Calu3 (cell line): ENCODE measurements around the gene PRRG4. TPM values are rescaled to one million over a fixed set of nuclear protein-coding genes. Genes with fewer than 3 reads are reported as not detected.
"Not testable (repeated sequence)": the region's sequence is repeated elsewhere in the genome, so short reads cannot be mapped to it uniquely, and the experiment has no call there.

Experiments
- BruUV-seq: library from RNA; stranded (reverse); fragments of 400-500 nt; replicated peaks from 2 replicates; lab custom pipeline; 2021; lab: Mats Ljungman, UMichigan
- CTCF ChIA-PET: fragments of 300-600 bp; sonication (Branson Sonifier 250); formaldehyde crosslinking; loops from one replicate; lab custom pipeline; 2022; ENCODE audit warnings: antibody characterized with exemption; lab: Charles Lee
- DNase-seq: peaks from one replicate; pipeline ENCODE4 v3.0.0; 2022
- H3K27ac Mint-ChIP-seq: one replicate; pipeline ENCODE4 v1.8.0; 2022; ENCODE audit warnings: mixed read lengths; ENCODE audit not compliant: unreplicated experiment
- H3K27me3 Mint-ChIP-seq: one replicate; pipeline ENCODE4 v1.8.0; 2022; ENCODE audit warnings: mixed read lengths; ENCODE audit not compliant: unreplicated experiment
- H3K36me3 Mint-ChIP-seq: one replicate; pipeline ENCODE4 v1.8.0; 2022; ENCODE audit warnings: mild to moderate bottlenecking, moderate library complexity, mixed read lengths; ENCODE audit not compliant: insufficient read depth, unreplicated experiment
- H3K4me1 Mint-ChIP-seq: one replicate; pipeline ENCODE4 v1.8.0; 2022; ENCODE audit warnings: mild to moderate bottlenecking, low read depth, mixed read lengths; ENCODE audit not compliant: unreplicated experiment
- H3K4me3 Mint-ChIP-seq: one replicate; pipeline ENCODE4 v1.8.0; 2022; ENCODE audit warnings: mild to moderate bottlenecking, low read depth, moderate library complexity, mixed read lengths; ENCODE audit not compliant: unreplicated experiment
- H3K9me3 Mint-ChIP-seq: one replicate; pipeline ENCODE4 v1.8.0; 2022; ENCODE audit warnings: low read depth, mixed read lengths; ENCODE audit not compliant: unreplicated experiment
- intact Hi-C: fragments of 100-400 bp; cut with micrococcal nuclease; formaldehyde crosslinking; loops from one replicate; pipeline ENCODE4 v1.10.0; 2022; ENCODE audit not compliant: unreplicated experiment
- total RNA-seq: library from RNA; stranded (reverse); gene quantifications from 2 replicates; pipeline ENCODE4 v1.2.3, GENCODE V29; 2022
- TF ChIP-seq, protein P1 (sequence below): fragments of 200-600 bp; IDR thresholded peaks from one replicate; pipeline ENCODE4 v1.8.0; 2022; ENCODE audit warnings: antibody characterized with exemption; ENCODE audit not compliant: unreplicated experiment

The PRRG4 gene
- total RNA-seq, 1 experiment from 2014 or later: 22.9 TPM

DNA sequence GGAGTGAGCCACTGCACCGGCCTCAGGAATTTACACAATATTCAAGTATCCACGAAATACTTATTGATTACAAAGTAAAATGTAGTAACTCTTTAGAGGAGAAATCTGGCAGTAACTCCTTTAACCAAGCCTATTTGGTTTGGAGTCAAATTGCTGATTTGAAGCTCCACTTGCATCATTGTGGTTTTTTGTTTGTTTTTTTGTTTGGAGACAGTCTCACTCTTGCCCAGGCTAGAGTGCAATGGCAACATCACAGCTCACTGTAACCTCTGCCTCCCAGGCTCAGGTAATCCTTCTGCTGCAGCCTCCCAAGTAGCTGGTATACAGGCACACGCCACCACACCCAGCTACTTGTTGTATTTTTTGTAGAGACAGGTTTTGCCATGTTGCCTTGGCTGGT lies 56.5 kb downstream of the PRRG4 start:
- Mint-ChIP-seq H3K36me3 (no peaks in the 10 kb centered on the region), H3K4me3 (no peak overlapping the region), H3K27me3 (no peaks in the 10 kb centered on the region), H3K4me1 (peaks cover 8% of the 10 kb centered on the region), H3K27ac (no peak overlapping the region), H3K9me3 (no peaks in the 10 kb centered on the region)
- BruUV-seq: no TSS peak
- no peak for DNase-seq
- CTCF ChIA-PET: no interaction called here
- TF ChIP-seq, protein P1, sequence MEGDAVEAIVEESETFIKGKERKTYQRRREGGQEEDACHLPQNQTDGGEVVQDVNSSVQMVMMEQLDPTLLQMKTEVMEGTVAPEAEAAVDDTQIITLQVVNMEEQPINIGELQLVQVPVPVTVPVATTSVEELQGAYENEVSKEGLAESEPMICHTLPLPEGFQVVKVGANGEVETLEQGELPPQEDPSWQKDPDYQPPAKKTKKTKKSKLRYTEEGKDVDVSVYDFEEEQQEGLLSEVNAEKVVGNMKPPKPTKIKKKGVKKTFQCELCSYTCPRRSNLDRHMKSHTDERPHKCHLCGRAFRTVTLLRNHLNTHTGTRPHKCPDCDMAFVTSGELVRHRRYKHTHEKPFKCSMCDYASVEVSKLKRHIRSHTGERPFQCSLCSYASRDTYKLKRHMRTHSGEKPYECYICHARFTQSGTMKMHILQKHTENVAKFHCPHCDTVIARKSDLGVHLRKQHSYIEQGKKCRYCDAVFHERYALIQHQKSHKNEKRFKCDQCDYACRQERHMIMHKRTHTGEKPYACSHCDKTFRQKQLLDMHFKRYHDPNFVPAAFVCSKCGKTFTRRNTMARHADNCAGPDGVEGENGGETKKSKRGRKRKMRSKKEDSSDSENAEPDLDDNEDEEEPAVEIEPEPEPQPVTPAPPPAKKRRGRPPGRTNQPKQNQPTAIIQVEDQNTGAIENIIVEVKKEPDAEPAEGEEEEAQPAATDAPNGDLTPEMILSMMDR: no peak
- intact Hi-C loops: no loop called here

DNA sequence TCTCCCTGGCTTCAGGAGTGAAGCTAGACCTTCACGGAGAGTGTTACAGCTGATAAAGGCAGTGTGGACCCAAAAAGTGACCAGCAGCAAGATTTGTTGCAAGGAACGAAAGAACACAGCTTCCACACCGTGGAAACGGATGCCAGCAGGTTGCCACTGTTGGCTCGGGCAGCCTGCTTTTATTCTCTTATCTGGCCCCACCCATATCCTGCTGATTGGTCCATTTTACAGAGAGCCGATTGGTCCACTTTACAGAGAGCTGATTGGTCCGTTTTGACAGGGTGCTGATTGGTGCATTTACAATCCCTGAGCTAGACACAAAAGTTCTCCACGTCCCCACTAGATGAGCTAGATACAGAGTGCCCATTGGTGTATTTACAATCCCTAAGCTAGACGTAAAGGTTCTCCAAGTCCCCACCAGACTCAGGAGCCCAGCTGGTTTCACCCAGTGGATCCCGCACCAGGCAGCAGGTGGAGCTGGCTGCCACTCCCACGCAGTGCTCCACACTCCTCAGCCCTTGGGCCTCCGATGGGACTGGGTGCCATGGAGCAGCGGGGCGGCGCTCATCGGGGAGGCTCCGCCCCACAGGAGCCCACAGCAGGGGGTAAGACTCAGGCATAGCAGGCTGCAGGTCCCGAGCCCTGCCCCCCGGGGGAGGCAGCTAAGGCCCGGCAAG lies 58.1 kb downstream of the PRRG4 start:
- intact Hi-C loops, BruUV-seq, H3K4me1 Mint-ChIP-seq, H3K9me3 Mint-ChIP-seq, CTCF ChIA-PET, H3K4me3 Mint-ChIP-seq, DNase-seq, H3K27me3 Mint-ChIP-seq, H3K27ac Mint-ChIP-seq: not testable (repeated sequence)
- H3K36me3 Mint-ChIP-seq: peaks cover 12% of the 10 kb centered on the region

DNA sequence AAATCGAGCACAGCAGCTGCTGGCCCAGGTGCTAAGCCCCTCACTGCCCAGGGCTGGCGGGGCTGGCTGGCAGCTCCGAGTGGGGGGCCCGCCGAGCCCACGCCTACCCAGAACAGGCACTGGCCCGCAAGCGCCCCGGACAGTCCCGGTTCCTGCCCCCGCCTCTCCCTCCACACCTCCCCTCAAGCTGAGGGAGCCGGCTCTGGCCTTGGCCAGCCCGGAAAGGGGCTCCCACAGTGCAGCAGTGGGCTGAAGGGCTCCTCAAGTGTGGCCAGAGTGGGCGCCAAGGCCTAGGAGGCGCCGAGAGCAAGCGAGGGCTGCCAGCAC lies 58.6 kb downstream of the PRRG4 start:
- H3K27me3 Mint-ChIP-seq, H3K27ac Mint-ChIP-seq, H3K4me1 Mint-ChIP-seq, BruUV-seq, intact Hi-C loops, CTCF ChIA-PET, DNase-seq, H3K4me3 Mint-ChIP-seq, H3K9me3 Mint-ChIP-seq: not testable (repeated sequence)
- peaks cover 15% of the 10 kb centered on the region for H3K36me3 Mint-ChIP-seq

DNA sequence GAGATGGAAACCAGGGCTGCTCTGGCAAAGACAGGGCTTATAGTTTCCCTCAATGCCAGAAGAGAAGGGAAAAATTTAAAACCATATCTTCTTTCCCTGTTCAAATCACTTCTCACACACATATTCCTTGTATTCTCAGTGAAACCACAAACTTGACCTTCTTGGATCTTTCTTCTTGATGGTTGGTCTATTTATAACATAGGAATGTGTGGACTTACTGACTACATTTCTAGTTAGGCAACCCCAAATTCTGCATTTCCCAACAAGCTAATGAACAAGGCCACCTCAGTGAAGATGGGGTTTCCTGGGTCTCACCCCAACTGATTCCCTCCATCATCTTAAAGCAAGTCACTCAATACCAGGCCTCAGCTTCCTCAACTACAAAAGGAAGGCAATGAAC lies 59.1 kb downstream of the PRRG4 start:
- Mint-ChIP-seq H3K9me3 (no peaks in the 10 kb centered on the region), H3K4me3 (no peak overlapping the region), H3K36me3 (peaks cover 19% of the 10 kb centered on the region), H3K27ac (no peak overlapping the region), H3K27me3 (no peaks in the 10 kb centered on the region), H3K4me1 (peaks cover 8% of the 10 kb centered on the region)
- intact Hi-C loops: no loop called here
- no TSS peak for BruUV-seq
- no peak for DNase-seq
- CTCF ChIA-PET: no interaction called here
- TF ChIP-seq, protein P1: no peak

DNA sequence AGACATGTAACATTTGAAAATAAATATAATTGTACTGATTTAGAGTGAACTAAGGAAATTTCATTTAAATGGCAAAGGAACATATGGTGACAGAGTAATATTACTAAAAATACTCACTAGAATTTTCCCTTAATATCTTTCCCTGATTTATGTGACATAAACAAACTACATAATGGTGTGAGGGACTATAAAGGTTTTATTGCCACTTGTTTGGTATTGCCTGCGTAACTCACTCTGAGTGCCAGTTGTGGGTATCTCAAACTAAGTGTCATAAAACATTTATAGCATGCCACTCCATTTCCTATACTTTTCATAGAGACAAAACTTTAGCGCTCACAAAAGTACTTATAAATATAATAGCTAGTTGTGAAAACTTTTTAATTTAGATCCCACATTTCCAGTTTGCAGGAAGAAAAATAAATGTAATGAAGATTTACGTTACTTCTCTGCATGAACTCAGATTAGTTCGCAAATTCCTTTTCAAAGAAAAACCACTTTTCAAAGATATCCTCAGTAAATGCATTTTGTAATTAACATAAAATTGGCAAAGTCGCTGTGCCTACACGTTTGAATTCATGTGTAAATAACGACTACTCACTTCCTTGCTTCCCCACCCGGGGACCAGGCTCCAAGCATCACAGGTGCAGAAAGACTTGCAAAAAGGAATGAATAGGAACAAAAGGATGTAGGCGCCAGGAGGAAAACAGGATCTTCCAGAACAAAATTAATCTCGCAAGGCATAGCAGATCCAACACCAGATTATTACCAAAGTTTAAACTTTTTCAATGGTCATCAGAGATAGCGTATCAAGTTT lies 61.3 kb downstream of the PRRG4 start:
- CTCF ChIA-PET: no interaction called here
- DNase-seq: no peak
- BruUV-seq: no TSS peak
- H3K27me3 Mint-ChIP-seq: no peaks in the 10 kb centered on the region
- H3K4me1 Mint-ChIP-seq: no peaks in the 10 kb centered on the region
- H3K4me3 Mint-ChIP-seq: peak overlapping the region; percentile 95
- H3K27ac Mint-ChIP-seq: peak overlapping the region; percentile 96
- intact Hi-C loops: loop anchor here (5.0 to 10.0 kb wide), 2 partner anchors 69 to 174 kb away; no protein-coding TSS in a partner anchor
- no peaks in the 10 kb centered on the region for H3K9me3 Mint-ChIP-seq
- H3K36me3 Mint-ChIP-seq: peaks cover 28% of the 10 kb centered on the region
- TF ChIP-seq, protein P1: no peak
